Measurements from ENCODE around the gene NAV2.

DNA sequence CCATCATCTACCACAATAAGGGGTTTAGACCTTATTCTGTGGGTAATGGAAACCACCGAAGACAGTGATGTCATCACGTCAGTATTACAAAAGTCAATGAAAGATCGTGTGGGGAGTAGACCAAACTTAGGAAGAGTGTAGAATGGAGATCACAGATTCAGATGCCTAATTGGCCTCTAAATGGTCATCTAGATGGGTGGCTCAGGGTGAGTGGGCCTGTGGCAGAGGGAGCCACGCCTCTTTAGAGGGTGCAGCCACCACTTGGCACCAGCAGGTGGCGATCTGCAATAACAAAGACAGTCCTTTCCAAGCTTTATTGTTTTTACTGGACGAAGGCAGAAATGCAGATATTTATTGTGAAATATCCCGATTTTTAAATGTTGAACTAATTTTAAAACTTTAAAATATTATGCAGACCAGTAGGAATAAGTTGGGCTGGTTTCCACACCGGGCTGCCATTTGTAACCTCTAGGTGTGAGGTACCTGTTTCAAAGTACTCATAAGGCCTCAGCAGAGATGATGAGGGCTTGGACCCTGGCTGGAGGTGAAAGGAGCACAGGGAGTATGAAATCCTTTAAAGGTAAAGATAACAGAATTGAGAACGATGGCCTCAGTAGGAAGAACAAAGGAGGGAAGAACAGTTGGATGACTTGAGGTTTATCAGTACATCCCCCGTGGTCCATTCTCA is 225.7 kb downstream of the NAV2 start:
- TF ChIP-seq, protein P1, sequence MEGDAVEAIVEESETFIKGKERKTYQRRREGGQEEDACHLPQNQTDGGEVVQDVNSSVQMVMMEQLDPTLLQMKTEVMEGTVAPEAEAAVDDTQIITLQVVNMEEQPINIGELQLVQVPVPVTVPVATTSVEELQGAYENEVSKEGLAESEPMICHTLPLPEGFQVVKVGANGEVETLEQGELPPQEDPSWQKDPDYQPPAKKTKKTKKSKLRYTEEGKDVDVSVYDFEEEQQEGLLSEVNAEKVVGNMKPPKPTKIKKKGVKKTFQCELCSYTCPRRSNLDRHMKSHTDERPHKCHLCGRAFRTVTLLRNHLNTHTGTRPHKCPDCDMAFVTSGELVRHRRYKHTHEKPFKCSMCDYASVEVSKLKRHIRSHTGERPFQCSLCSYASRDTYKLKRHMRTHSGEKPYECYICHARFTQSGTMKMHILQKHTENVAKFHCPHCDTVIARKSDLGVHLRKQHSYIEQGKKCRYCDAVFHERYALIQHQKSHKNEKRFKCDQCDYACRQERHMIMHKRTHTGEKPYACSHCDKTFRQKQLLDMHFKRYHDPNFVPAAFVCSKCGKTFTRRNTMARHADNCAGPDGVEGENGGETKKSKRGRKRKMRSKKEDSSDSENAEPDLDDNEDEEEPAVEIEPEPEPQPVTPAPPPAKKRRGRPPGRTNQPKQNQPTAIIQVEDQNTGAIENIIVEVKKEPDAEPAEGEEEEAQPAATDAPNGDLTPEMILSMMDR (IDR thresholded peaks at IDR 0.05; ENCODE audit: low read depth, low read length) = peak; percentile 80
- TF ChIP-seq POLR2A (IDR thresholded peaks at IDR 0.05; ENCODE audit: extremely low read depth, insufficient read length) = no peak

All from NB4 (cell line).